ENCODE data around the gene ZNF701.
"Not testable (repeated sequence)": the region's sequence is repeated elsewhere in the genome, so short reads cannot be mapped to it uniquely, and the experiment has no call there.

ZNF701 gene

DNA sequence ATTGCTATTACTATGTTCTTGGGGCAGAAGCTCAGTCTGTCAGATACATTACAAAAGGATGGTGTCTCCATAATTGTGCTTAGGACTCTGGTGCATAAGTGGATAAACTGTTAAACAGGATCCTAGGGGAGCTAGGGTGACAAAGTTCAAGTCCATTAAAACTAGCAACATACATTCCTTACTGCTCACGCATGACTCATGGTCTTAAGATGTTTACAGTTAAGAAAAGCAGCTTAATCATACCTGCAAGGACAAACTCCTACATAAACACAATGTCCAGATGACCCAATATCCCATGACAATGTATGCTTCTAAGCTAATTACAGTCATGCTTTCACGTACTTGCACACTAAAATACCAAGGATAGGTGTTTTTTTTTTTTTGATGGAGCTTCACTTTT lies 3.5 kb upstream of the ZNF701 start:
- no peak for DNase-seq

DNA sequence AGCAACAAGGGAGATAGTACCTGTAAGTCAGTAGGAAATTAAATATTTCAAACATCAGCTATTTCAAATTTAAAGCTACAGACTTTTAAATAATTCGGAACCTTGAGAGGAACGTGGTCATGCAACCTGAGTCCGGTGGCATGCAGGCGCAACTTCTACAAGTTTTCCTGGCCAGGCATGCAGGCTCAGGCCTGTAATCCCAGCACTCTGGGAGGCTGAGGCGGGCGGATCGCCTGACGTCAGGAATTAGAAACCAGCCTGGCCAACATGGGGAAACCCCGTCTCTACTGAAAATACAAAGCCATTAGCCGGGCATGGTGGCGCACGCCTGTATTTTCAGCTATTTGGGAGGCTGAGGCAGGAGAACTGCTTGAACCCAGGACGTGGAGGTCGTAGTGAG lies 2.2 kb upstream of the ZNF701 start:
- no peak for DNase-seq

DNA sequence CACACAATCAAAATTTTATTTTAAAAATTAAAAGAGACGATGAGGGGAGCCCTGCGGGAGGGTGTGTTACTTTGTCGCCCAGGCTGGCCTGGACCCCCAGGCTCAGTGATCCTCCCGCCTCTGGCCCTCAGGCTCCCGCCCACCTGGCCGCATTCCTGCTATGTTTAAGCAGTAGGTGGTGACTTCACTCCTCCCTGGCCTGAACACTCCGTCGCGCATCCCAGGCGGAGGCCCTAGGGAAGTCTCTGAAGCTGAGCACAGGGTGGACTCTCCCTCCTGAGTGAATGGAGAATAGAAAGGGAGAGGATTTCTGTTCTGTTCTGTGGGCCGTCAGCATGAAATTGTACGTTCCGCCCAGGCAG lies 468 bp upstream of the ZNF701 start:
- DNase-seq: peak; percentile 3 to 11

GRCh38 chr19:52584736-52585440 lies 14.8 kb downstream of the ZNF701 start:
- DNase-seq: no peak

- DNase-seq: no peak
Measured at GRCh38 chr19:52585604-52586003, 15.5 kb downstream of the ZNF701 start.

- no peak for DNase-seq
Measured at GRCh38 chr19:52590728-52591127, 20.6 kb downstream of the ZNF701 start.

GRCh38 chr19:52592301-52592700 lies 22.2 kb downstream of the ZNF701 start:
- DNase-seq: no peak

GRCh38 chr19:52593441-52593840 lies 23.4 kb downstream of the ZNF701 start:
- not testable (repeated sequence) for DNase-seq

DNA sequence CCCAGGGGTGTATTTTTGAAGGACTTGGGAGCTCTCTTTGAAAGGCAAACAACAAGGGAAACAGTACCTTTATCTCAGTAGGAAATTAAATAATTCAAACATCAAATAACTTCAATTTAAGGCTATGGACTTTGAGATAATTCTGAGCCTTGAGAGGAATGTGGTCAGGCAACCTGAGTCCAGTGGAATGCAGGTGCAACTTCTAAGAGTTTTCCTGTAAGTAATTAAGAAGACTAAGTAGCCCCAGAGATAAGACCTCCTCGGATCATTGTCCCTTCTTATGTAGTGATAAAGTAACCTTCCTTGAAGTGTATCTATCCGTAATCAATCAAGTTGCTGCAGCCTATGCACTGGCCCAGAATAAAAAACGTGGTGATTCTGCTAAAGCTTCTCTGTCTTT lies 29.2 kb downstream of the ZNF701 start:
- DNase-seq: no peak

GRCh38 chr19:52600639-52601024 lies 30.5 kb downstream of the ZNF701 start:
- no peak for DNase-seq

GRCh38 chr19:52601025-52601973 lies 31.2 kb downstream of the ZNF701 start:
- DNase-seq: peak; percentile 86 to 94

DNA sequence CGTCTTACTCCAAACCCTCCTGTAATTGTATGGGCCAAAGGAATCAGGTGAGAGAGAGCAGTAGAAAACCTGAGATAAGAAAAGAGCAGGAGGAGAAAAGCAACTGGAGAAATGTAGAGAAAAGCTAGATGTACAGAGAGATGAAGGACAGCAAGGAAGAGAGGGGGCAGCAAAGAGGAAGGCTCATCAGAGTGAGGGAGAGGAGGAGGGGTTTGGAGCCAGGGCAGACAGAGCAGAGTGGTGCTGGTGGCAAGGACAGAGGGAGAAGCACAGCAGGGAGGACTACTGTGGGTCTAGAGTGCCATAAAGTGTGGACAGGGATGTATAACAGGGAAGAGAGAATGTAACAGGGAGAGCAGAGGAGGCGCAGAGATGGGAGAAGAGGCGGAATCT lies 31.9 kb downstream of the ZNF701 start:
- not testable (repeated sequence) for DNase-seq

DNA sequence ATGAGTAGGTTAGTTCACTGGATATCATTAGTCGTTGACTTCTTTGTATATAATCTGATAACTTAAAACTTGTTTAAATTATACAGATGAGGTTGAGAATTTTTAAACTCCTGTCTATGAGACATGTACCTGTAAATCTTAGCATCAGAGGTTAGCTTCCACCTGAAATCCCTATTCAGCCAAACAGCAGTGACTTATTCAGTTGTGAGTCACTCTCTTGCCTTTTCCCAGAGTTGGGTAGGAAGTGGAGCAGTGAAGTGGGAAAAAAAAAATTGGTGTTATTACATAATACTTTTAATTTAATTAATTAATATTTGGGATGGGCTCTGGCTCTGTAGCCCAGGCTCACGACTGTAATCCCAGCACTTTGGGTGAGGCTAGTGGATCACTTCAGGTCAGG lies 32.9 kb downstream of the ZNF701 start:
- no peak for DNase-seq

- DNase-seq: no peak
Measured at GRCh38 chr19:52603558-52604207, 33.6 kb downstream of the ZNF701 start.

GRCh38 chr19:52613299-52613906 lies 43.3 kb downstream of the ZNF701 start:
- no peak for DNase-seq

DNA sequence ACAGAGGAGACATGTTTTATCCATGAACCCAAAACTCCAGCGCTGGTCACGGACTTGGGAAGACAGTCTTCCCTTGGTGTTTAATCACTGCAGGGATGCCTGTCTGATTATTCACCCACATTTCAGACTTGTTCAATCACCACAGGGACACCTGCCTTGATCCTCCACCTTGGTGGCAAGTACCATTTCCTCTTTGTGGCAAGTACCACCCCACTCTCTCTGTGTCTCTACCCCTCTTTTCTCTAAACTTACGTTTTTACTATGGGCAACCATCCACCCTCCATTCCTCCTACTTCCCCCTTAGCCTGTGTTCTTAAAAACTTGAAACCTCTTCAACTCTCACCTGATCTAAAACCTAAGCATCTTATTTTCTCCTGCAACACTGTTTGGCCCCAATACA lies 51.3 kb downstream of the ZNF701 start:
- DNase-seq: no peak

- DNase-seq: no peak
Measured at GRCh38 chr19:52622261-52622660, 52.2 kb downstream of the ZNF701 start.

GRCh38 chr19:52626915-52627314 lies 56.8 kb downstream of the ZNF701 start:
- DNase-seq: no peak

DNA sequence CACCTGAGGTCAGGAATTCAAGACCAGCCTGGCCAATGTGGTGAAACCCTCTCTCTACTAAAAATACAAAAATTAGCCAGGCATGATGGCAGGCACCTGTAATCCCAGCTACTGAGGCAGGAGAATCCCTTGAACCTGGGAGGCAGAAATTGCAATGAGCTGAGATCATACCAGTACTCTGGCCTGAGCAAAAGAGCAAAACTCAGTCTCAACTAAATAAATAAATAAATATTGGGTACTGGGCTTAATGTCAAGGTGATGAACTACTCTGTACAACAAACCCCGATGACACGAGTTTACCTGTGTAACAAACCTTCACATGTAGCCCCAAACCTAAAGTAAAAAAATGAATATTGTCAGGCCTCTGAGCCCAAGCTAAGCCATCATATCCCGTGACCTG lies 57.4 kb downstream of the ZNF701 start:
- not testable (repeated sequence) for DNase-seq

DNA sequence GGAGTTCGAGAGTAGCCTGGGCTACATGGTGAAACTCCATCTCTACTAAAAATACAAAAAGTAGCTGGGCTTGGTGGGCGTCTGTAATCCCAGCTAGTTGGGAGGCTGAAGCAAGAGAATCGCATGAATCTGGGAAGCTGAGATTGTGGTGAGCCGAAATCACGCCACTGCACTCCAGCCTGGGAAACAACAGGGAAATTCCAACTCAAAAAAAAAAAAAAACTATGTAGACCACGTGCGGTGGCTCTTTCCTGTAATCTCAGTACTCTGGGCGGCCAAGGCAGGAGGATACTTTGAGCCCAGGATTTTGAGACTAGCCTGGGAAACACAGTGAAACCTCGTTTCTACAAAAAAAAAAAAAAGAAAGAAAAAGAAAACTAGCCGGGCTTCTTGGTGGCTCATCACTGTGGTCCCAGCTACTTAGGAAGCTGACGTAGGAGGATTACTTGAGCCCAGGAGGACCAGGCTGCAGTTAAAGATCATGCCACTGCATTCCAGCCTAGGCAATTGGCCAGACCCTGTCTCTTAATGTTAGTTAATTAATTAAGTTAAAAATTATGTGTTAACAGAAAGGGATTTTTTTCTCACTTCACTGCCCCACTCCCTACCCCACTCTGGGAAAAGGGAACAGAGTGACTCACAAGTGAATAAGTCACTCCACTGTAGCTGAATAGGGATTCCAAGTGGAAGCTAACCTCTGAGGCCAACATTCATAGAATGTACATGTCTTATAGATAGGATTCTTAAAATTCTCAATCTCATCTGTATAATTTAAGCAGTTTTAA lies 65.9 kb downstream of the ZNF701 start:
- no peak for DNase-seq

Data from inflammatory macrophage treated with lipopolysaccharide for 1 hour (primary cell).